GM19463 (cell line): ENCODE data around the gene ABLIM1.

Experiments
- ATAC-seq: cut with Tn5 transposase; IDR thresholded peaks from one replicate; pipeline ENCODE4 v1.9.1; 2021; ENCODE audit warnings: mild to moderate bottlenecking, moderate library complexity; ENCODE audit not compliant: unreplicated experiment

ABLIM1 gene

DNA sequence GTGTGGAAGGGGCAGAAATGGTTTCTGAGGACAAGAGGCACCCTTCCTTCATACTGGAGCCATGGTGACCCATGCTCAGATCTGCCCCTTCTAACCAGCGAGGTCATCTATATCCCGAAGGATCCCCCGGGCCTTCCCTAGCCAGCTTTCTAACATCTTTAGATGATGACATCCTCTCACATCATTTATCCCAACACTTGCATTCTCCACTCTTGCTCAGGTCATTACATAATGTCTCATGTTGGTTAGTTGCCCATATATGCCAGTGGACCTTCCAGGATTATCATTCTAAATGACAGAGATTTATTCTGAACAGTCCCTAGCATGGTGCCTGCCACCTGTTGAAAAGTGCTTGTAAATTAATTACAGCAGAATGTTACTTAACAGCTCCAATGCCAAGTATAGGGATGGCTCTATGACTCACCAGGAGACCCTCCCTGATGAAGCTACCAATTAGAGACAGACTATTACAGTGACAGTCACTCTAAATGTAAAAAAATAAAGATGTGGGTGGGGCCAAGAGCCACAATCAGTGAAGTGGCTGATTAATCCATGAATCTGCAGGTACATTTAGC, 22.6 kb upstream of the ABLIM1 start:
- no peak for ATAC-seq

DNA sequence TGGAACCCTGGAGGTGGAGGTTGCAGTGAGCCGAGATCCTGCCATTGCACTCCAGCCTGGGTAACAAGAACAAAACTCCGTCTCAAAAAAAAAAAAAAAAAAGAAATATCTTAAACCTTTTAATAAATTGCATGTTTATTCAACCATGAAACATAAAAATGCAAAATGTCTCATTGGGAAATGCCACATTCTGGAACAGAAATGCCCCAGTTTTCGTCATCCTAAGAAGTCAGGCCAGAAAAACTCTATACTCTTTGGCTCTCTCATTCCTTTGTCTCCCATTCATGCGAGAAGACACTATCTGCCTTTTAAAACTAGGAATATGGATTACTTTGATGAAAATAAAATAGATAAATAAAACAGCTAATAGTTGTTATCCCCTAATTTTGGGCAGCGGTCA, 21.5 kb upstream of the ABLIM1 start:
- no peak for ATAC-seq

DNA sequence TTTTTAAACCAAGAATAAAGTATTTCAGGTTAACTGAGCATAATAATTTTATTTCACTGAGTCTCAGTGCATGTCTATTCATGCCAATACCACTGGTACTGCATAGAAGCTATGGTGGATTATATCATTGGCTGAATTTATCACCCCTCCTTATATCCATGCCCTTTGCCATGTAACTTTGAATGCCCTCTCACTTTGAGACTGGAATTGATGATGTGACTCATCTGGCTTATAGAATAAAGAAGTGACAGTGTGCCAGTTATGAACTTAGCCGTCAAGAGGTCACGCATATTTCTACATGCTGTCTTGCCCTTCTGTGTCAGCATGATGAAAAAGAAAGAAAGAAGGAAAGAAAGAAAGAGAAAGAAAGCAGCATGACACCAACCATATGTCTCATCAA, 20.7 kb upstream of the ABLIM1 start:
- ATAC-seq, result no peak

DNA sequence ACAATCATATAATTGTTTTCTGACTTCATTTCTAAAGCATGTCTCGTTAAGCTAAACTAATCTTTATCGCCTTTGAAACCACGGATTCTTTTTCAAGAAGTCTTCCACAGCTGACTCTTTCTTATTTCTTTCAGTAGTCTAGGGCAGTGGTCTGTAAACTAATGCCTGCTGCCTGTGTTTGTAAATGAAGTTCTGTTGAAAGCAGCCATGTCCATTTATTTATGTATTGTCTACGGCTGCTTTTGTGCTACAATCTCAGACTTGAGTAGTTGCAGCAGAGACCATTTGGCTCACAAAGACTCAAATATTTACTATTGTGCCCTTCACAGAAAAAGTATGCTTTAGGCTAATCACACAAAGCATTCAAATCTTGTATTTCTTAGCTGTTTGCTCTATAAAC, 20.3 kb upstream of the ABLIM1 start:
- no peak for ATAC-seq

DNA sequence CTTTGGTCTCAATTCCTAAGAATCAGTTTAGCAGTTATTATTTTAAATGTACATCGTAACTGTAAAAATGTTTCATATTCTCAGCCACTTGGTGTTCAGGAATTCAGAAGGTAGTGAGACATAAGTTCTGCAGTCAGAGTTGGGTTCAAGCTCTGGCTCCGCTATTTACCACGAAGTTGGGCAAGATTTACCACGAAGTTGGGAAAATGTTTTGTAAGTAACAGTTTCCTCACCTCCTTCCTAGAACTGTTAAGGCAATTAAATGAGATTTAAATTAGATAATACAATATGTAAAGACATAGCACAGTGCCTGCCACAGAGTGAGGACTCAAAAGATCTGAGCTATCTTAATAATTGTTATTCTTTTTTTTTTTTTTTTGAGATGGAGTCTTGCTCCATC, 16.3 kb upstream of the ABLIM1 start:
- ATAC-seq, result no peak

DNA sequence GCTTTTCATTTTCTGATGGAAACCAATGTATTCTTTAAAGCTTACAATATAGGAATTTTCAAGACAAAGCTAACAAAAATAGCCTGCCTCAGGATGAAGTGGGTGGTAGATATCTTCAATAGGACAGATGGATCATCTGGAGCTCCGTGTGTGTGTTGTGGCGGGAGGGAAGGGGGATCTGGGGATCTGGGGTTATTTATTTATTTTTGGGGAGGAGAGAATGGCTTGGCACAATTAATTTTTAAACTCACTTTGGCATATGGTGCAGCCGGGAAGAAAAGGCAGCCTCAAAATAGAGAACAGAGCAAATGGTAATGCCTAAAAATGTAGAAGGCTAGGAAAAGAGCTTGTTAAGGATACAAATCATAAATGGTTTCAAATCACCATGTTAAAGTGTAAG, 11.6 kb upstream of the ABLIM1 start:
- no peak for ATAC-seq

DNA sequence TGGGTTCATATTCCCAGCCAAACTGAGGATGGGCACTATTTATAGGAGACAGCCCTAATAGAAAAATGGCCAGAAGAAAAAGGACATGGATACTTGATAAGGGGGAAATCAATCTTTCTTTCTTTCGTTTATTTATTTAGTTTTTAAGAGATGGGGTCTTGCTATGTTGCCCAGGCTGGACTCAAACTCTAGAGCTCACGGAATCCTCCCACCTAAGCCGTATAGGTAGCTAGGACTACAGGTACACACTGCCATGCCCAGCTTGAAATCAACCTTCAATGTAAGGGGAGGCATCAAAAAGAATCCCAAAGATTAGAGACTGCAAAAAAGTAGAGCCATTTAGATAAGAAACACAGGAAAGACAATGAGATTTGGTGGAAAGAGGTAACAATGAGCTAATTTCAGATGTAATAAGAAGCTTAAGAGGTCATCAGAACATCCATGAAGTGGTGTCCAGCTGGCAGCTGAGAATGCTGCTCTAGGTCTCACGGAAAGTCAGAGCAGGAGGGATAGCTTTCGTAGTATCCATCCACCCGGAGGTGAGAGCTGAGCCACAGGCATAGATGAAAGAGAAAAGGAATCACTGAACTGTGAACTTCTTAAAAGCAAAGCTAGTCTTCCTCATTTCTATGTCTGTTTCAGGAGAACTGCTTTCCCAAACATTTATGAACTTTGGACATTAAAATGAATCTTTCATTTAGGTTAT, 10.5 kb upstream of the ABLIM1 start:
- ATAC-seq, result no peak

DNA sequence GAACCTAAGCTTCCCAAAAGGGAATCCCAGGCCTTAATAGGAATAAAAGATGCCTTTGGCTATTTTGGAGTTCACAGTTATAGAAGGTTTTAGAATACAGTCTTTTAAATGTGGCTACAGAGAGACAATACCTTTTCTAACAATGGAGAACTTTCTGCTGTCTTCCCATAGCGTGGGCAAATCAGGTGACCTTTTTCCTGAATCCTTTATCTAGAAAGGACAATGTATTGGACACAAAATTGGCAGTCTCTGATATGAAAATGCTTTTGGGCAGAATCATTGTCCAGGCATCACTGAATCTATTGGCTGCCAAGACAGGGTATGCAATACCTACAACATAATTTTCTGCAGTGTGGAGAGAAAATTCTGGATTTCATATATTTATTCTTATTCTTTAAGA, 7.8 kb upstream of the ABLIM1 start:
- no peak for ATAC-seq

DNA sequence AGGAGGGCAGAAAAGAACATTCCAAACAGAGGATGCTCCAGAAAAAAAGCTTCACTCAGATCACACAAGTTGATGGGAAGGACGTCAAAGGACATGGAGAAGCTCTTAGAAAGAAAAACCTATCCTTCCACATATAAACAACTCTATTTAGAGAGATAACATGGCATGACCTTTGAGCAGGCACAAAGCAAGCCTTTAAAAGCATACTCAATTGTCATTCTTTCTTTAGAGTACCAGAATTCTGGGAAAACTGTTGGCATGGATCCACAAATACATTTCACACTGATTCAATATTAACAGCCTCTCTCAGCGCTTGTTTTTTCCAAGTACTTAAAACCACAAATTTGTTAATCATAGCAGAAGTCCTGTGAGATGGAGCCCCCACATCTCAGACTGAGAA, 7.3 kb upstream of the ABLIM1 start:
- ATAC-seq, result no peak

DNA sequence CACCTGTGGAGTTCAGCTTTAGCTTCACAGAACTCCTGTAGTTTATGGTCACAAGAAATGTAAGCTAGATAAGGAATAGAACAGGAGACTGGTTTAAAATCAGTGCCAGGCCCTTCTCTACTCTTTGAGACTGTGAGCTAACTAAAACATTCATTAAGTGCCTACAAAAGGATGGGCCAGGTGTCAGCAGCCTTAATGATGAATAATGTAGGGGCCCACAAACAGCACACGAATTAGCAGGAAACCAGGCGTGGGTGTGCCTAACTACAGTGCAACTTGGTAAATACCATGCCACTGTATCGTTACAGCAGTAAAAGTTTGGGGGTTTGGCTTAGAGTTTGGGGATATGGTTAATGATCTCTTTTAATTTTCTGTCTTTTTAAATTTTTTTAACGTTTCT, 6.1 kb upstream of the ABLIM1 start:
- no peak for ATAC-seq

DNA sequence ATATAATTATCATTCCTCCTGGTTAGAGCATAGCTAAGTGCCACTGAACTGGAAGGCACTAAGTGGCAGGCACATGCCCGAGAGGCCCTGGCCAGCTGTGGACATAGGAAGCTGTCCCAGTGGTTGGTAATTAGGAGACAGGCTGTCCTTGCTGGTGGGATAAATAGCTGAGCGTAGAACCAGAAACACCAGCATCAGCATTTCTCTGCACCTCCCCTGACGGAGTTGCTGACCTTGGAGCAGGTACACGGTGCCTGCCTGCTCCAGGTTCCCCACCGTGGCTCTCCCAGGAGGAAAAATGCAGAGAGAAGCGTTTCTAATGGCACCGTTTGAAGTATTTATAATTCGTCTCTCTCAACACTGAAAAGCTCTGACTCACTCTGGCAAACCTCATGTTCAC, 5.6 kb upstream of the ABLIM1 start:
- no peak for ATAC-seq

DNA sequence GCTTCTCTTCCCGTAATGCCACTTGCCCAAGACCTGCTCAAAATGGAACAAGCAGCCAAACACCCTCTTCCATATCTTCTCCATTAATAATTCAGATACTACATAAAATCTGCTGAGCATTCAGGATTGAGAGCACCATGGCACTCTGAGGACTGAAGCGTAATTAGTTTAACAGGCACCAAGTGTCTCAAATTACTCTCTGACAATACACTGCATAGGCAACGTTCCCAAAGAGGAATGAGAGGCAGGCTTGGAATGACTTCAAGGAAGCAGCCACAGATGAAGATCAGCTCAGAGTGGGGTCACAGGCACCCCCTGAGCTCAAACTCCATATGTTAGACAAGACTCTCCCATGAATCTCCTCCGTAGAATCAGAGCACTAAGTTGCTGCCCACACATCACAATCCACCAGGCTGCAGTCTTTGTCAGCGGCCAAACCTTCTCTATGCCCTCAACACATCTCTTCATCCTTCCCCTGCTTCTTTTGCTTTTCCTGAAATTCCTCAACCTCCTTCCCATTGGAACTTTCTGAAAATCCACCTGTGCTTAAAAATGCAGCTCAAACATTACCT, 4.7 kb upstream of the ABLIM1 start:
- ATAC-seq, result no peak

DNA sequence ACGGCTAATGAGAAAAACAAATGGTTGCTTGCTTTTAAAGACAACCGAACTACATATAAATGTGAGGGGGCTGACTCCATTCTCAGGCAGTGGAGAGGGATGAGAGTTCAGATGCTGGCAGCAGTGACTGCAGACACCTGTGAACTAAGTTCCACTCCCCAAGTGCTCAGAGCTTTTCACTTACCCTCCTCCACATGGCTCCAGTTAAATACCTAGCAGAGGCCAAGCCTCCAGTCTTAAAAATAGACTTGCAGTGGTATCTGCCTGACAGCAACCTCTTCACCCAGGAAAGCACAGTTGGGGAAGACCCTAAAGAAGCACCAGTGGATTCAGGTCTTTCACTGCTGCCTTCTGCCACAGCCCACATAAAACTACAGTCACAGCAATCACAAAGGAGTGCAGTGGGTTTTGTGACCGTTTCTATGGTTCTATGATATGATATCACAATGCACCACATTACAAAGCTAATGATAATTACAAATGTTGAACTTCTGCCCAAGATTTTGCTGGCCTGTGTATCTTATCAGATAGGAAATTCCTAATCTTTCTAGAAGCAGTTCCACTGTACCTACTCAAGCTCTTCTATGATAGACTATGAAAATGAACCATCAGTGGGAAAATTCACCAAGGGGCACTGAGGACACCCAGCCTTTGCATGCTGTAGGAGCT, 3.3 kb upstream of the ABLIM1 start:
- ATAC-seq, result no peak

DNA sequence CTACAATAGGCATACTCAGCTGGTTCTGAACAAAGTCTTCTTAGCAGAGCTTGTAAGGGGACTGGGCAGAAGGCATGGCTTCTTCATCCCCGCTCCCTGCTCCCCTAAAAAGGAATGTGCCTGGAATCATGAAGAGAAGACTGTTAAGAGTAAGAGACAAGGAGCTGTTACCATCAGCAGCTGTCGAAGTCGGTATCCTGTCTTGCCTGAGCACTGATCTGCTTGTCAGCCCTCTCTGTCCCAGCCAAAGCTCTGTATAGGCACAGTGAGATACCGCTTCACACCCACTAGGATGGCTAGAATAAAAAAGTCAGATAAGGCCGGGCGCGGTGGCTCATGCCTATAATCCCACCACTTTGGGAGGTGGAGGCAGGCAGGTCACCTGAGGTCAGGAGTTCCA, 2.4 kb downstream of the ABLIM1 start:
- no peak for ATAC-seq

DNA sequence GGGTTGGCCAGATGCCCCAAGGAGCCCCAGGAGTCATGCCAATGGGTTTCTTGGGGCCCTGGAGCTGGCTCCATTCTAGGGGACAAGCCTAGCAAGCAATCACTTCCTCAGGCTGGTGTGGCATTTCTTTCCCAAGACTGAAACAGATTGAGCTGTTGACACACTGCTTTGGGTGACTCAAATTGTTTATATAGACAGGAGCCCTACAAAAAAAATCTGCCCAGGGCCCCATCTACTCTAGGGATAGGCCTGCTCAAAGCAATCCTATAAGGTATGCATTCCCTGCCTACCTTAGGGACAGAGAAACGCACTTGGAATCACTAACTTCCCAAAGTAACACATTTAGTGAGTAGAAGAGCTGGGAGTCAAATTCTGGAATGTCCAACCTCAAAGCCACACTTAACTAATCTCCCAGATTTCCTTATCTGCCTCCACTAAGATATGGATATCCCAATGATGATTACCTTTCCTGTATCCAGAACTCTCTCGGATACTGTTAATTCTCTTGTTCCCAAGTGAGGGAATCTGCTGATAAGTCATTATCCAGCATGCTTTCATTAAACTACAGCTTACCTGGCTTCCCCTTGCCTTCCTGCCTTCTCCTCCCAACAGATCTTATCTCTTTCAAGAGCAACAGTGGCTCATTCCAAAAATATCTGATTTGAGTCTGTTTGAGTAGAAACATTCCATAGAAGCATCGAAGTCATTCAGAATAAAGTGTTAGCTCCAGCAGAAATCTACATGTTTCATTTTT, 3.1 kb downstream of the ABLIM1 start:
- no peak for ATAC-seq

DNA sequence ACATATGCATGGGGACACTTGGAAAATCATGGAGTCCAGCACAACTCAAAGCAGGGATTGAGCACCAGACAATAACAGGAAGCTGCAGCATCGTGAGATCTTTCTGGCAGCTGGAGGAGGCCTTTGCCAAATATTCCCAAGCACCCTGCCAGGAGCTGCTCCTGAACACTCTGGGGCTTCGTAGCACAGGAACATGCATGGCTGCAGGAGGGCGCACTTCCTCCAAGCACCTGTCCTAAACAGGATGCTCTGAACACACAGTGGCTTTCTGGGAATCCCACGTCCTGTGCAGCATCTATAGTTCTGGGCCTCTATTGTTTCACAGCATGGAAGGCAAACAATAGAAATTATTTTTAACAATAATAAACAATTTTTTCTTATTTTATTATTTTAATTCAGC, 4.1 kb downstream of the ABLIM1 start:
- ATAC-seq, result no peak

DNA sequence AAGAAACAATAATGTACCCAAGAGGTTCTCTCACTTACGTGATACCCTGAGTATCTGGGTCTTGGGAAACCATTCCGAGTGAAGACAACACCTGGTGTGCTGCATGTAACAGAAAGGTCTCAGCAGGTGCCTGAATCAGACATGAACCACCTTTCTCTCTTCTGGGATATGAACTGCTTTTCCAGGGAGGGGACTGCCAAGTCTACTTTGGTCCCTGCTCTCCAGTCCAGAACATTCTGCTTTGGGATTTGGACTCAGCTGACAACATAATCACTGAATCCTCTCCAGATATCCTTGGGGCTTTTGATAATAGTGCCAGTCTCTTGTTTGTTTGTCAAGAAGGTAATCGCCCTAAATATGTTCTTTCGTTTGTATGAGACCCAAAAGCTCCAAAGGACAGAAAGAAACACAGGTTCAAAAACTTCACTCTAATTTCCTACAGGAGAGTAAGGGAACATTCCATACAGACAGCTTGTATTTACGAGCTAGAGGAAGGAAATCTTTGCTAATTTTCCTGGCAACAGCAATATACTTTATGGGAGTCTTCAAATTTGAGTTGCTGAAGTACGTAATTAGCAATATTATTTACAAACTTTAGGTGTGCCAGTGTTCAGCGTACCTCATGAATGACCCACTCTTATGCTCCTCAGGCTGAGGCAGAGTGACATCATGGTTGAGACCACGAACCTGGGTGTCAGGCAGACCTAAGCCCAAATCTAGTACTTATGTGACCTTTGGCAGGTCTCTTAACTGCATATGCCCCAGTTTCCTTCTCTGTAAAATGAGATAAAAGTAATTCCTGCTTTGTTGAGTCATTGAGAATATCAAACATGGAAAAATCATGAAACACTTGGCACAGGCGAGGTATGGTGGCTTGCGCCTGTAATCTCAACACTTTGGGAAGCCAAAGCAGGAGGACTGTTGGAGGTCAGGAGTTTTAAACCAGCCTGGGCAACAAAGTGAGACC, 5.4 kb downstream of the ABLIM1 start:
- no peak for ATAC-seq

DNA sequence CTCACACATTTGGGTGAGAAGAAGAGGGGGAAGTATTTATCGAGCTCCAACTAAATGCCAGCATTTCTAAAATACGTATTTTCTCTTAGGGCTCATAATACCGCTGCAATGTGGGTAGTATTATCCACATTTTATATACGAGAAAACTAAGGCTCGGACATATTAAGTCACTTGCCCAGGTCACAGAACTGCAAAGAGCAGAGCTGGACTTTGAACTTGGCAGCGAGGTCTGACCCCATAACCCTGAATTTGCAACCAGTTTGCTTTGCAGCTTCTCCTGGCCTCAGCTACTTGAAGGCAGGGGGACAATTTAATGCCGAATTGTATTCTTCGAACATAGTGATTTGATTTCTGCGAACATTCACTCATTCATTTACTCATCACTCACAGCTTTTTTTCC, 7.2 kb downstream of the ABLIM1 start:
- ATAC-seq, result no peak

DNA sequence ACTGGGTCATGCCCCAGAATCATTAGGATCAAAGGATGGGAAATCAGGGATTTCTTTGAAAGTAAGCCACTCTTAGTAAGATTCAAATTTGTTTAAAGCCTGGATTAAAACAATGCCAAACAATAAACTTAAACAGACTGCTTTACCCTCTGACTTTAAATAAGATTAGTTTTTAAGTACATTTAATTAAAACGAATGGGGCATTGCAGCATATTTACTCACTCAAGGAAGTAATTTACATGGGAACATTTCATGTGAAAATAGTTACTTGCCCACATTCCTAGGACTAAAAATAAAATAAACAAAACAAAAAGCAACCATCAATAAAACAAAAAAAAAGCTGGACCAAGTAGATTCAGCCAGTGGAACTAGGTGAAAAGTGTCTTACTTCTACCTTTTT, 7.8 kb downstream of the ABLIM1 start:
- ATAC-seq, result no peak

DNA sequence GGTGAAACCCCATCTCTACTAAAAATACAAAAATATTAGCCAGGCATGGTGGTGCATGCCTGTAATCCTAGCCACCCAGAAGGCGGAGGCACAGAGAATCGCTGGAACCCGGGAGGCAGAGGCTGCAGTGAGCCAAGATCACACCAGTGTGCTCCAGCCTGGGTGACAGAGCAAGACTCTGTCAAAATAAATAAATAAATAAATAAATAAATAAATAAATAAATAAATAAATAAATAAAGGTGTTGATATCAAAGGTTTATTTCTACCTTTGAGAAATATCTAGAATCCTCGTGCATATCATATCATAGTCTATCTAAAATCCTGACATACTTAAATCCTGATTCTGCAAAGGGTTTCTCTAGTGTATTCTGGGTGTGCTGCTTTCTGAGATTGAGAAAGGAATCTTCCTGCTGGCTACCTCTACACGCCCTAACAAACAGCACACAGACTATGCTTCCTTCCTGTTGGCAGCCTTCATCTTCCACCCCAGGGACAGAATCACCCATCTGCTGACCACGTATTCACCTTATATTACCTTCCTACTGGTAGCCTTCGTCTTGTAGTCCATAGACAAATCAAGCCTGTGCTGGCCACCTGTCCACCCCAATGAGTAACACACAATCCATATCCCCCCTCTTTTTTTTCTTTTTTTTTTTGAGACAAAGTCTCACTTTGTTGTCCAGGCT, 8.7 kb downstream of the ABLIM1 start:
- ATAC-seq, result no peak
